Jurkat, Clone E6-1 (cell line): ENCODE data around the gene DDI2.

Experiments
- DNase-seq: peaks from one replicate; pipeline ENCODE4 v3.0.0-alpha.2; 2011; ENCODE audit warnings: low read depth, low spot score
- H3K4me3 ChIP-seq: 2 replicates; pipeline ENCODE4 v1.5.1; 2011; ENCODE audit warnings: mild to moderate bottlenecking, low read length, control low read depth, moderate library complexity

Gene DDI2

GRCh38 chr1:15669864-15670263, 52.6 kb downstream of the DDI2 start:
- DNase-seq, result no peak
- no peak overlapping the region for H3K4me3 ChIP-seq

GRCh38 chr1:15671430-15671829, 54.2 kb downstream of the DDI2 start:
- no peak for DNase-seq
- H3K4me3 ChIP-seq, result no peak overlapping the region

GRCh38 chr1:15674386-15675159, 57.3 kb downstream of the DDI2 start:
- no peak overlapping the region for H3K4me3 ChIP-seq
- no peak for DNase-seq

GRCh38 chr1:15676010-15676409, 58.8 kb downstream of the DDI2 start:
- H3K4me3 ChIP-seq, result no peak overlapping the region
- no peak for DNase-seq

GRCh38 chr1:15676688-15677661, 59.7 kb downstream of the DDI2 start:
- no peak for DNase-seq
- no peak overlapping the region for H3K4me3 ChIP-seq

- no peak overlapping the region for H3K4me3 ChIP-seq
- DNase-seq, result no peak
Observed at GRCh38 chr1:15678578-15678977, 61.3 kb downstream of the DDI2 start.

GRCh38 chr1:15680131-15680530, 62.9 kb downstream of the DDI2 start:
- no peak for DNase-seq

GRCh38 chr1:15680561-15681348, 63.5 kb downstream of the DDI2 start:
- DNase-seq, result no peak
- H3K4me3 ChIP-seq, result no peak overlapping the region

More at GRCh38 chr1:15680131-15680530, 62.9 kb downstream of the DDI2 start:
- no peak overlapping the region for H3K4me3 ChIP-seq

- no peak for DNase-seq
- H3K4me3 ChIP-seq, result no peak overlapping the region
Observed at GRCh38 chr1:15681349-15682292, 64.4 kb downstream of the DDI2 start.

GRCh38 chr1:15682936-15683341, 65.7 kb downstream of the DDI2 start:
- no peak overlapping the region for H3K4me3 ChIP-seq
- DNase-seq, result no peak

- no peak for DNase-seq
- H3K4me3 ChIP-seq, result peak overlapping the region; percentile 73
Observed at GRCh38 chr1:15683345-15684039, 66.2 kb downstream of the DDI2 start.

- H3K4me3 ChIP-seq, result peak within 1 kb of the TSS; percentile 73
- DNase-seq, result no peak
Observed at GRCh38 chr1:15684042-15684461, 66.8 kb downstream of the DDI2 start, which contains the start of gene PLEKHM2. Gene PLEKHM2, plus strand, starts transcription at chr1:15684320. Its CDS starts 239 bp downstream, at chr1:15684559.

- no peak for DNase-seq
- peak overlapping the region; percentile 73 for H3K4me3 ChIP-seq
Observed at GRCh38 chr1:15684468-15685291, 67.4 kb downstream of the DDI2 start.

- no peak overlapping the region for H3K4me3 ChIP-seq
- DNase-seq, result no peak
Observed at GRCh38 chr1:15685820-15686219, 68.6 kb downstream of the DDI2 start.

- no peak for DNase-seq
- no peak overlapping the region for H3K4me3 ChIP-seq
Observed at GRCh38 chr1:15687446-15687845, 70.2 kb downstream of the DDI2 start.

- H3K4me3 ChIP-seq, result no peak overlapping the region
- no peak for DNase-seq
Observed at GRCh38 chr1:15690317-15690716, 73.1 kb downstream of the DDI2 start.
